Body of pancreas (tissue), 4 donors: ENCODE results near the gene ADAMTS17.

Experiments
- CTCF ChIP-seq, 7 experiments: fragments of 450-650 bp in 4 of 7; fragments of 200-600 bp in 3 of 7; sonication (generic) in 3 of 7; IDR thresholded peaks; one replicate each; pipeline ENCODE4 v1.5.1; 2016 to 2019; ENCODE audit warnings: antibody characterized with exemption in 7 of 7
- POLR2A ChIP-seq, 3 donors: fragments of 450-650 bp; IDR thresholded peaks; one replicate each; pipeline ENCODE4 v1.6.1; 2016; ENCODE audit warnings: antibody characterized with exemption in 3 of 3, mild to moderate bottlenecking in 2 of 3

- TF ChIP-seq CTCF (IDR thresholded peaks at IDR 0.05) (no peak), POLR2A (IDR thresholded peaks at IDR 0.05) (no peak)
Observed at GRCh38 chr15:99999282-100000070, 342.3 kb downstream of the ADAMTS17 start.
